NCI-H1694 (cell line): ENCODE measurements around the gene CHURC1.
A peak's percentile ranks its signal among the peaks of the same experiment; 100 is the strongest.

ENCODE experiments used
- DNase-seq: peaks from one replicate; lab custom pipeline; 2025; lab: John Stamatoyannopoulos, UW

The CHURC1 gene

GRCh38 chr14:64956697-64957406, 42.6 kb downstream of the CHURC1 start:
- no peak for DNase-seq

GRCh38 chr14:64958201-64958600, 43.9 kb downstream of the CHURC1 start:
- DNase-seq = no peak

GRCh38 chr14:64958743-64959142, 44.5 kb downstream of the CHURC1 start:
- DNase-seq = no peak

GRCh38 chr14:64960762-64961276, 46.6 kb downstream of the CHURC1 start:
- peak; percentile 92 for DNase-seq

GRCh38 chr14:64963611-64964010, 49.4 kb downstream of the CHURC1 start:
- DNase-seq = no peak

- no peak for DNase-seq
Observed at GRCh38 chr14:64965356-64966000, 51.2 kb downstream of the CHURC1 start.

GRCh38 chr14:64966976-64967375, 52.7 kb downstream of the CHURC1 start:
- no peak for DNase-seq

GRCh38 chr14:64968167-64968566, 53.9 kb downstream of the CHURC1 start:
- DNase-seq = peak; percentile 32

- DNase-seq = no peak
Observed at GRCh38 chr14:64968651-64969050, 54.4 kb downstream of the CHURC1 start.

- no peak for DNase-seq
Observed at GRCh38 chr14:64970041-64970440, 55.8 kb downstream of the CHURC1 start.

GRCh38 chr14:64970776-64971477, 56.7 kb downstream of the CHURC1 start:
- no peak for DNase-seq

- no peak for DNase-seq
Observed at GRCh38 chr14:64971491-64971942, 57.3 kb downstream of the CHURC1 start.

- no peak for DNase-seq
Observed at GRCh38 chr14:64971943-64972791, 57.9 kb downstream of the CHURC1 start, which contains the start of gene RAB15. TSS of gene RAB15 (minus strand) at chr14:64972336. CDS start at chr14:64972076, 260 bp downstream.

- DNase-seq = no peak
Observed at GRCh38 chr14:64973026-64973442, 58.8 kb downstream of the CHURC1 start.

- DNase-seq = no peak
Observed at GRCh38 chr14:64973826-64974225, 59.6 kb downstream of the CHURC1 start.

GRCh38 chr14:64974563-64974962, 60.3 kb downstream of the CHURC1 start:
- DNase-seq = no peak

- DNase-seq = no peak
Observed at GRCh38 chr14:64979336-64980074, 65.2 kb downstream of the CHURC1 start.

- DNase-seq = peak; percentile 90
Observed at GRCh38 chr14:64983439-64984310, 69.4 kb downstream of the CHURC1 start.
